OCI-LY1 (cell line): ENCODE measurements around the gene RNF40.

Source experiments
- H2AFZ ChIP-seq: fragments of 200-600 bp; sonication (generic), shearing (Covaris generic); 2 replicates; pipeline ENCODE4 v1.6.0; 2014; ENCODE audit warnings: antibody characterized with exemption, mild to moderate bottlenecking, low read length
- H3F3A ChIP-seq: fragments of 200-600 bp; sonication (generic), shearing (Covaris generic); 2 replicates; pipeline ENCODE4 v1.6.0; 2014; ENCODE audit warnings: mild to moderate bottlenecking, antibody characterized with exemption, low read length, moderate library complexity; ENCODE audit not compliant: insufficient read depth
- H3K27ac ChIP-seq: fragments of 200-600 bp; sonication (generic); 2 replicates; pipeline ENCODE4 v1.5.1; 2014; ENCODE audit warnings: low read length, mixed run types, mild to moderate bottlenecking, low read depth; ENCODE audit not compliant: poor library complexity, severe bottlenecking
- H3K27me3 ChIP-seq: fragments of 200-600 bp; sonication (generic); 2 replicates; pipeline ENCODE4 v1.6.0; 2014; ENCODE audit warnings: antibody characterized with exemption, mild to moderate bottlenecking, low read length, moderate library complexity; ENCODE audit not compliant: insufficient read depth
- H3K36me3 ChIP-seq: fragments of 200-600 bp; sonication (generic); 2 replicates; pipeline ENCODE4 v1.6.1; 2014; ENCODE audit warnings: mild to moderate bottlenecking, antibody characterized with exemption, low read length, moderate library complexity, mixed read lengths; ENCODE audit not compliant: insufficient read depth
- H3K4me1 ChIP-seq: fragments of 200-600 bp; sonication (generic); 2 replicates; pipeline ENCODE4 v1.5.1; 2014; ENCODE audit warnings: mild to moderate bottlenecking, low read length, moderate library complexity; ENCODE audit not compliant: insufficient read depth, severe bottlenecking
- H3K4me2 ChIP-seq: fragments of 200-600 bp; sonication (generic), shearing (Covaris generic); 2 replicates; pipeline ENCODE4 v1.6.1; 2014; ENCODE audit warnings: low read length
- H3K4me3 ChIP-seq: fragments of 200-600 bp; sonication (generic); 2 replicates; pipeline ENCODE4 v1.5.1; 2014; ENCODE audit warnings: low read length, low read depth, mild to moderate bottlenecking, mixed read lengths; ENCODE audit not compliant: poor library complexity, severe bottlenecking
- H3K79me2 ChIP-seq: fragments of 200-600 bp; shearing (Covaris generic); 2 replicates; pipeline ENCODE4 v1.6.1; 2016; ENCODE audit warnings: mixed run types, low read length, mixed read lengths; ENCODE audit not compliant: insufficient read depth
- H3K9ac ChIP-seq: fragments of 200-600 bp; sonication (generic), shearing (Covaris generic); 2 replicates; pipeline ENCODE4 v1.6.1; 2014; ENCODE audit warnings: mild to moderate bottlenecking, low read length, mixed read lengths
- H3K9me2 ChIP-seq: fragments of 200-600 bp; sonication (generic), shearing (Covaris generic); 2 replicates; pipeline ENCODE4 v1.6.1; 2014; ENCODE audit warnings: low read depth, mild to moderate bottlenecking, low read length, mixed read lengths
- H3K9me3 ChIP-seq: fragments of 200-600 bp; shearing (Covaris generic); 2 replicates; pipeline ENCODE4 v1.6.1; 2014; ENCODE audit warnings: low read length, mixed read lengths
- H4K20me1 ChIP-seq: fragments of 200-600 bp; sonication (generic), shearing (Covaris generic); 2 replicates; pipeline ENCODE4 v1.6.0; 2016; ENCODE audit warnings: mild to moderate bottlenecking, low read length; ENCODE audit not compliant: insufficient read depth
- EZH2 ChIP-seq: fragments of 200-600 bp; sonication (generic), shearing (Covaris generic); IDR thresholded peaks from 2 replicates; pipeline ENCODE4 v1.8.0; 2017; ENCODE audit warnings: borderline replicate concordance, mixed run types, mild to moderate bottlenecking, antibody characterized with exemption, low read length, moderate library complexity, mixed read lengths
- TF ChIP-seq, protein P1 (sequence below): fragments of 200-600 bp; sonication (generic), shearing (Covaris generic); IDR thresholded peaks from 2 replicates; pipeline ENCODE4 v1.5.1; 2017; ENCODE audit warnings: mild to moderate bottlenecking, antibody characterized with exemption, low read length, moderate library complexity, mixed read lengths

The RNF40 gene

GRCh38 chr16:30767767-30768465 lies 5.8 kb downstream of the RNF40 start:
- Histone ChIP-seq H3K27me3 (no peaks in the 10 kb centered on the region), H3K27ac (no peak overlapping the region), H3K4me2 (no peak overlapping the region), H3K79me2 (no peaks in the 10 kb centered on the region; the same call in 1 of the 2 replicates), H3F3A (no peaks in the 10 kb centered on the region), H3K4me1 (peaks cover 12% of the 10 kb centered on the region), H3K9me2 (no peaks in the 10 kb centered on the region), H4K20me1 (no peaks in the 10 kb centered on the region), H3K9ac (no peak overlapping the region), H3K4me3 (no peak overlapping the region), H2AFZ (no peak overlapping the region), H3K36me3 (peaks cover 96% of the 10 kb centered on the region), H3K9me3 (no peaks in the 10 kb centered on the region)
- TF ChIP-seq EZH2 = no peak
- TF ChIP-seq, protein P1, sequence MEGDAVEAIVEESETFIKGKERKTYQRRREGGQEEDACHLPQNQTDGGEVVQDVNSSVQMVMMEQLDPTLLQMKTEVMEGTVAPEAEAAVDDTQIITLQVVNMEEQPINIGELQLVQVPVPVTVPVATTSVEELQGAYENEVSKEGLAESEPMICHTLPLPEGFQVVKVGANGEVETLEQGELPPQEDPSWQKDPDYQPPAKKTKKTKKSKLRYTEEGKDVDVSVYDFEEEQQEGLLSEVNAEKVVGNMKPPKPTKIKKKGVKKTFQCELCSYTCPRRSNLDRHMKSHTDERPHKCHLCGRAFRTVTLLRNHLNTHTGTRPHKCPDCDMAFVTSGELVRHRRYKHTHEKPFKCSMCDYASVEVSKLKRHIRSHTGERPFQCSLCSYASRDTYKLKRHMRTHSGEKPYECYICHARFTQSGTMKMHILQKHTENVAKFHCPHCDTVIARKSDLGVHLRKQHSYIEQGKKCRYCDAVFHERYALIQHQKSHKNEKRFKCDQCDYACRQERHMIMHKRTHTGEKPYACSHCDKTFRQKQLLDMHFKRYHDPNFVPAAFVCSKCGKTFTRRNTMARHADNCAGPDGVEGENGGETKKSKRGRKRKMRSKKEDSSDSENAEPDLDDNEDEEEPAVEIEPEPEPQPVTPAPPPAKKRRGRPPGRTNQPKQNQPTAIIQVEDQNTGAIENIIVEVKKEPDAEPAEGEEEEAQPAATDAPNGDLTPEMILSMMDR = no peak

DNA sequence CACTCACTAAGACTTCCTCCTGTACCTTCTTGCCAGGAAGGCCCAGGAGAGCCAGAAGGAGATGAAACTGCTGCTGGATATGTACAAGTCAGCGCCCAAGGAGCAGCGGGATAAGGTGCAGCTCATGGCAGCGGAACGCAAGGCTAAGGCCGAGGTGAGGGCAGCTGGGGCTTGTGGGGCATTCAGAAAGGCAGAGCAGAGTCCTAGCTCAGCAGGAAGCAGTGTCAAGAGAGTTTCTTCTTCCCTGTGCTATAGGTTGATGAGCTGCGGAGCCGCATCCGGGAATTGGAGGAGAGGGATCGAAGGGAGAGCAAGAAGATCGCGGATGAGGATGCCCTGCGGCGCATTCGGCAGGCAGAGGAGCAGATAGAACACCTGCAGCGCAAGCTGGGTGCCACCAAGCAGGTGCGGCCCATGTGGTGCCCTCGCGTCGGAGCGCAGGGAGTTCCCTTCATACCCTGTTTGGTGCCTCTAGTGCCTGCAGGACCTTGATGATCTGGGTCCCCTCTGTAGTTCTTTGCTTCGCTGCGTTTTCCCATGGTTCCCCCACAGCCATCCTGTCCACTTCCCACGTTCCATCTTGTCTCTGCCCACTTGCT lies 6.6 kb downstream of the RNF40 start:
- H3K9ac ChIP-seq = no peak overlapping the region
- no peak overlapping the region for H3K27ac ChIP-seq
- H3F3A ChIP-seq = no peaks in the 10 kb centered on the region
- H3K4me2 ChIP-seq = no peak overlapping the region
- TF ChIP-seq, protein P1 = no peak
- TF ChIP-seq EZH2 = no peak
- no peaks in the 10 kb centered on the region for H3K9me2 ChIP-seq
- H3K9me3 ChIP-seq = no peaks in the 10 kb centered on the region
- H3K36me3 ChIP-seq = peaks cover 96% of the 10 kb centered on the region
- H3K4me3 ChIP-seq = no peak overlapping the region
- no peaks in the 10 kb centered on the region for H4K20me1 ChIP-seq
- H2AFZ ChIP-seq = no peak overlapping the region
- H3K4me1 ChIP-seq = peaks cover 5% of the 10 kb centered on the region
- no peaks in the 10 kb centered on the region for H3K27me3 ChIP-seq
- no peaks in the 10 kb centered on the region for H3K79me2 ChIP-seq

- no peak overlapping the region for H3K4me3 ChIP-seq
- H3K9me3 ChIP-seq = no peaks in the 10 kb centered on the region
- H3K27me3 ChIP-seq = no peaks in the 10 kb centered on the region
- no peak for TF ChIP-seq EZH2
- H3K79me2 ChIP-seq = no peaks in the 10 kb centered on the region
- H3K9me2 ChIP-seq = no peaks in the 10 kb centered on the region
- no peak overlapping the region for H2AFZ ChIP-seq
- peaks cover 4% of the 10 kb centered on the region for H3K4me1 ChIP-seq
- no peaks in the 10 kb centered on the region for H4K20me1 ChIP-seq
- no peak overlapping the region for H3K9ac ChIP-seq
- H3K36me3 ChIP-seq = peaks cover 96% of the 10 kb centered on the region
- no peaks in the 10 kb centered on the region for H3F3A ChIP-seq
- H3K27ac ChIP-seq = no peak overlapping the region
- H3K4me2 ChIP-seq = no peak overlapping the region
Observed at GRCh38 chr16:30769379-30770089, 7.4 kb downstream of the RNF40 start.
